Activated CD8-positive, alpha-beta memory T cell treated with anti-CD3 and anti-CD28 coated beads for 24 hours (primary cell): ENCODE measurements around the gene MAPRE2.

ENCODE experiments used
- DNase-seq: peaks from one replicate; pipeline ENCODE4 v3.0.0-alpha.2; 2020

MAPRE2 gene

GRCh38 chr18:35186291-35187034 is 145.2 kb downstream of the MAPRE2 start:
- no peak for DNase-seq

GRCh38 chr18:35189510-35189909 is 148.3 kb downstream of the MAPRE2 start:
- DNase-seq = no peak

GRCh38 chr18:35190948-35191697 is 149.9 kb downstream of the MAPRE2 start:
- DNase-seq = no peak

GRCh38 chr18:35191698-35192025 is 150.4 kb downstream of the MAPRE2 start:
- no peak for DNase-seq

GRCh38 chr18:35192415-35192814 is 151.2 kb downstream of the MAPRE2 start:
- no peak for DNase-seq
